Mesenchymal stem cell (in vitro differentiated cells and primary cell): ENCODE measurements around the gene FARS2.
A peak's percentile ranks its signal among the peaks of the same experiment; 100 is the strongest.

Experiments
- DNase-seq: peaks from one replicate; pipeline ENCODE4 v3.0.0-alpha.2; 2013
- H2AFZ ChIP-seq: one replicate; pipeline ENCODE4 v1.6.1; 2013; ENCODE audit warnings: low read depth, mild to moderate bottlenecking, control low read depth, inconsistent platforms, low read length, moderate library complexity
- H2AK5ac ChIP-seq: 2 replicates; pipeline ENCODE4 v1.6.1; 2013; ENCODE audit warnings: low read length, moderate library complexity, mild to moderate bottlenecking, inconsistent platforms; ENCODE audit not compliant: severe bottlenecking
- H2BK120ac ChIP-seq: one replicate; pipeline ENCODE4 v1.6.1; 2013; ENCODE audit warnings: low read depth, mild to moderate bottlenecking, inconsistent platforms, low read length, moderate library complexity
- H2BK12ac ChIP-seq, 2 experiments: one replicate each; pipeline ENCODE4 v1.6.1; 2013; ENCODE audit warnings: inconsistent platforms in 2 of 2, low read length in 2 of 2, mild to moderate bottlenecking in 2 of 2, moderate library complexity in 2 of 2, control low read depth in 1 of 2
- H2BK15ac ChIP-seq: one replicate; pipeline ENCODE4 v1.6.1; 2013; ENCODE audit warnings: mild to moderate bottlenecking, low read depth, inconsistent platforms; ENCODE audit not compliant: poor library complexity, severe bottlenecking
- H2BK5ac ChIP-seq: 2 replicates; pipeline ENCODE4 v1.6.1; 2013; ENCODE audit warnings: low read depth, mild to moderate bottlenecking, low read length, control low read depth, inconsistent platforms; ENCODE audit not compliant: poor library complexity, severe bottlenecking
- H3K14ac ChIP-seq, 2 experiments: one replicate each; pipeline ENCODE4 v1.6.1; 2013; ENCODE audit warnings: inconsistent platforms in 2 of 2, low read length in 2 of 2, control low read depth in 1 of 2, mild to moderate bottlenecking in 1 of 2, moderate library complexity in 1 of 2
- H3K18ac ChIP-seq, 2 experiments: one replicate each; pipeline ENCODE4 v1.6.1; 2013; ENCODE audit warnings: inconsistent platforms in 2 of 2, low read length in 2 of 2, control low read depth in 1 of 2, low read depth in 1 of 2, mild to moderate bottlenecking in 1 of 2
- H3K23ac ChIP-seq, 2 experiments: one replicate each; pipeline ENCODE4 v1.6.1; 2013; ENCODE audit warnings: inconsistent platforms in 2 of 2, low read length in 2 of 2, mild to moderate bottlenecking in 2 of 2, moderate library complexity in 2 of 2, control low read depth in 1 of 2
- H3K27ac ChIP-seq: 2 replicates; pipeline ENCODE4 v1.5.1; 2013; ENCODE audit warnings: mild to moderate bottlenecking, moderate library complexity, low read length, control low read depth, inconsistent platforms; ENCODE audit not compliant: poor library complexity, severe bottlenecking
- H3K27me3 ChIP-seq, 2 experiments: 2 replicates each; pipeline versions ENCODE4 v1.6.1 to v1.7.0; 2013; ENCODE audit warnings: low read length in 2 of 2, mild to moderate bottlenecking in 2 of 2, moderate library complexity in 2 of 2, control low read depth in 1 of 2, inconsistent platforms in 1 of 2; ENCODE audit not compliant: control insufficient read depth in 1 of 2, insufficient read depth in 1 of 2
- H3K36me3 ChIP-seq, 2 experiments: 2 replicates each; pipeline versions ENCODE4 v1.6.1 to v1.7.0; 2013; ENCODE audit warnings: low read length in 2 of 2, control low read depth in 1 of 2, inconsistent platforms in 1 of 2, low read depth in 1 of 2, mild to moderate bottlenecking in 1 of 2; ENCODE audit not compliant: insufficient read depth in 2 of 2, control insufficient read depth in 1 of 2
- H3K4ac ChIP-seq, 2 experiments: one replicate each; pipeline ENCODE4 v1.6.1; 2013; ENCODE audit warnings: inconsistent platforms in 2 of 2, low read length in 2 of 2, mild to moderate bottlenecking in 2 of 2, moderate library complexity in 2 of 2, control low read depth in 1 of 2, low read depth in 1 of 2
- H3K4me1 ChIP-seq: 2 replicates; pipeline ENCODE4 v1.6.1; 2013; ENCODE audit warnings: low read depth, low read length, control low read depth; ENCODE audit not compliant: control insufficient read depth, insufficient read depth
- H3K4me2 ChIP-seq: 2 replicates; pipeline ENCODE4 v1.6.1; 2013; ENCODE audit warnings: low read length, mild to moderate bottlenecking, inconsistent platforms; ENCODE audit not compliant: poor library complexity, severe bottlenecking
- H3K4me3 ChIP-seq, 2 experiments: 2 replicates each; pipeline versions ENCODE4 v1.5.1 to v1.7.0; 2013; ENCODE audit warnings: low read length in 2 of 2, mild to moderate bottlenecking in 2 of 2, control low read depth in 1 of 2, low read depth in 1 of 2; ENCODE audit not compliant: insufficient read depth in 1 of 2
- H3K79me1 ChIP-seq: replicated peaks from 2 replicates; pipeline ENCODE4 v1.6.1; 2013; ENCODE audit warnings: mild to moderate bottlenecking, control low read depth, low read length, inconsistent platforms; ENCODE audit not compliant: poor library complexity, severe bottlenecking
- H3K9ac ChIP-seq: 2 replicates; pipeline ENCODE4 v1.7.0; 2013; ENCODE audit warnings: mild to moderate bottlenecking, low read length, moderate library complexity
- H3K9me3 ChIP-seq: 2 replicates; pipeline ENCODE4 v1.7.0; 2013; ENCODE audit warnings: mild to moderate bottlenecking, low read length; ENCODE audit not compliant: control insufficient read depth
- H4K8ac ChIP-seq: one replicate; pipeline ENCODE4 v1.6.1; 2013; ENCODE audit warnings: inconsistent platforms, mild to moderate bottlenecking, low read length, moderate library complexity
- H4K91ac ChIP-seq: one replicate; pipeline ENCODE4 v1.6.1; 2013; ENCODE audit warnings: mild to moderate bottlenecking, low read length, inconsistent platforms
- WGBS: methylation state at CpG from one replicate; pipeline ENCODE4 v1.1.7; 2013; ENCODE audit warnings: mixed read lengths; 5-methylcytosine and 5-hydroxymethylcytosine counted together

Gene FARS2

DNA sequence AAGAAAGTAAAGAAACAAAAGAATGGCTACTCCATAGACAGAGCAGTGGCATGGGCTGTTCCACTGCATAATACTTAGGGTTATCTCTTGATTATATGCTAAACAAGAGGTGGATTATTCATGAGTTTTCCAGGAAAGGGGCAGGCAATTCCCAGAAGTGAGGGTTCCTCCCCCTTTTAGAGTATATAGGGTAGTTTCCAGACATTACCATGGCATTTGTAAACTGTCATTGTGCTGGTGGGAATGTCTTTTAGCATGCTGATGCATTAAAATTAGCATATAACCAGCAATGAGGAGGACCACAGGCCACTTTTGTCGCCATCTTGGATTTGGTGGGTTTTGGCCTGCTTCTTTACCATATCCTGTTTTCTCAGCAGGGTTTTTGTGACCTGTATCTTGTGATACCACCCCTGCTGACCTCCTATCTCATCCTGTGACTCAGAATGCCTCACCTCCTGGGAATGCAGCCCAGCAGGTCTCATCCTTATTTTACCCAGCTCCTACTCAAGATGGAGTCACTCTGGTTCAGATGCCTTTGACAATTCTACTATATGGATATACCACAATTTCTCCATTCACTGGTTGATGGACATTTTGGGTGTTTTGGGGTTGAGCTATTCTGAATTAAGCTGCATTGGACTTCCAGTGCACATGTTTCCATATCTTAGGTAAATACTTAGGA lies 280.6 kb downstream of the FARS2 start:
- peak; percentile 16 for DNase-seq
- H3K4me3 ChIP-seq: peak overlapping the region in 1 of 2 experiments; percentile 1
- H3K79me1 ChIP-seq: peaks cover 1% of the 10 kb centered on the region
- no peak overlapping the region for H3K4me2 ChIP-seq
- no peak overlapping the region for H2BK12ac ChIP-seq
- H2BK5ac ChIP-seq: no peak overlapping the region
- H3K9ac ChIP-seq: peak overlapping the region; percentile 46
- no peak overlapping the region for H2AFZ ChIP-seq
- peak overlapping the region in 1 of 2 experiments; percentile 15 for H3K18ac ChIP-seq
- no peaks in the 10 kb centered on the region for H3K9me3 ChIP-seq
- H3K14ac ChIP-seq: no peak overlapping the region
- H3K23ac ChIP-seq: no peak overlapping the region
- 68% methylated on average over 1 of the region's 1 CpG for WGBS
- H4K8ac ChIP-seq: no peak overlapping the region
- no peak overlapping the region for H2BK15ac ChIP-seq
- H3K4me1 ChIP-seq: no peaks in the 10 kb centered on the region
- no peak overlapping the region for H3K27ac ChIP-seq
- H3K4ac ChIP-seq: no peak overlapping the region
- H4K91ac ChIP-seq: no peak overlapping the region
- H2AK5ac ChIP-seq: no peak overlapping the region
- peaks cover 0 to 3% of the 10 kb centered on the region in 2 experiments for H3K36me3 ChIP-seq
- H3K27me3 ChIP-seq: no peaks in the 10 kb centered on the region
- H2BK120ac ChIP-seq: no peak overlapping the region

DNA sequence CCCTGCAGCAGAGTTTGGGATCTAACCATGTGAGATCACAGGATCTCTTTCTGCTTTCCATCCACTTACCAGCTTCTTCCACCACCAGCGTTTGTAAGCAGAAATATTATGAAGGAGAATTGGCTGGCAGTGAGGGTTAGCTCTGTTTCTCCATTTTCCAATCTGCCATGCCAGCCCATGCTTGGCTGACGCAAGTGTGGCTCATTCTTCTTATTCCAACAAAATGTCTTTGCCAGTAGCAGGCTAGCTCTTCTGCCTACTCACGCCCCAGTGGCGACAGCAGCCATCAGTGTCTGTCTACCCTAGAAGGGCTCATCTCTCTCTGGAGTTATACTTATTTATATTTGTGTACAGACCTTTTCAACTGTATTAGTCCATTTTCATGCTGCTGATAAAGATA lies 286.2 kb downstream of the FARS2 start:
- H3K79me1 ChIP-seq: peaks cover 4% of the 10 kb centered on the region
- no peak overlapping the region for H3K14ac ChIP-seq
- no peak overlapping the region for H2BK5ac ChIP-seq
- no peak overlapping the region for H2BK12ac ChIP-seq
- H2AK5ac ChIP-seq: no peak overlapping the region
- H3K27me3 ChIP-seq: no peaks in the 10 kb centered on the region
- 96% methylated on average over 2 of the region's 4 CpGs for WGBS
- H4K8ac ChIP-seq: no peak overlapping the region
- H2BK15ac ChIP-seq: no peak overlapping the region
- H3K36me3 ChIP-seq: peaks cover 0 to 13% of the 10 kb centered on the region in 2 experiments
- no peak overlapping the region for H4K91ac ChIP-seq
- no peak overlapping the region for H3K4ac ChIP-seq
- H3K9ac ChIP-seq: no peak overlapping the region
- H2AFZ ChIP-seq: no peak overlapping the region
- no peak for DNase-seq
- H3K18ac ChIP-seq: no peak overlapping the region
- no peak overlapping the region for H3K27ac ChIP-seq
- H2BK120ac ChIP-seq: no peak overlapping the region
- no peak overlapping the region for H3K4me3 ChIP-seq
- no peak overlapping the region for H3K23ac ChIP-seq
- peaks cover 10% of the 10 kb centered on the region for H3K9me3 ChIP-seq
- no peaks in the 10 kb centered on the region for H3K4me1 ChIP-seq
- no peak overlapping the region for H3K4me2 ChIP-seq

GRCh38 chr6:5550631-5551030 lies 289.3 kb downstream of the FARS2 start:
- no peak overlapping the region for H2BK15ac ChIP-seq
- 97% methylated on average over 1 of the region's 1 CpG for WGBS

GRCh38 chr6:5552243-5552642 lies 290.9 kb downstream of the FARS2 start:
- no peak overlapping the region for H3K4me2 ChIP-seq
- H2BK5ac ChIP-seq: no peak overlapping the region
- no peaks in the 10 kb centered on the region for H3K27me3 ChIP-seq
- no peak overlapping the region for H2BK120ac ChIP-seq
- no peaks in the 10 kb centered on the region for H3K4me1 ChIP-seq
- H2BK12ac ChIP-seq: no peak overlapping the region
- peaks cover 10% of the 10 kb centered on the region for H3K9me3 ChIP-seq
- H3K18ac ChIP-seq: no peak overlapping the region
- no peak overlapping the region for H3K4ac ChIP-seq
- no peak overlapping the region for H3K4me3 ChIP-seq
- WGBS: 100% methylated on average over 2 of the region's 2 CpGs
- H3K27ac ChIP-seq: no peak overlapping the region
- H3K14ac ChIP-seq: no peak overlapping the region
- H3K9ac ChIP-seq: no peak overlapping the region
- H3K23ac ChIP-seq: no peak overlapping the region
- H2AK5ac ChIP-seq: no peak overlapping the region
- H3K36me3 ChIP-seq: peaks cover 0 to 12% of the 10 kb centered on the region in 2 experiments
- H3K79me1 ChIP-seq: peaks cover 7% of the 10 kb centered on the region
- DNase-seq: no peak
- H4K91ac ChIP-seq: no peak overlapping the region
- no peak overlapping the region for H4K8ac ChIP-seq
- H2BK15ac ChIP-seq: no peak overlapping the region
- H2AFZ ChIP-seq: no peak overlapping the region

More at GRCh38 chr6:5550631-5551030, 289.3 kb downstream of the FARS2 start:
- H4K91ac ChIP-seq: no peak overlapping the region
- H3K27me3 ChIP-seq: no peaks in the 10 kb centered on the region
- no peak overlapping the region for H3K27ac ChIP-seq
- H3K18ac ChIP-seq: no peak overlapping the region
- no peak for DNase-seq
- no peak overlapping the region for H3K4ac ChIP-seq
- no peak overlapping the region for H3K9ac ChIP-seq
- no peaks in the 10 kb centered on the region for H3K4me1 ChIP-seq
- no peak overlapping the region for H2BK120ac ChIP-seq
- H3K36me3 ChIP-seq: peaks cover 0 to 13% of the 10 kb centered on the region in 2 experiments
- no peak overlapping the region for H2AK5ac ChIP-seq
- H4K8ac ChIP-seq: no peak overlapping the region
- no peak overlapping the region for H2BK5ac ChIP-seq
- H3K4me2 ChIP-seq: no peak overlapping the region
- H2AFZ ChIP-seq: no peak overlapping the region
- no peak overlapping the region for H3K14ac ChIP-seq
- no peak overlapping the region for H3K4me3 ChIP-seq
- no peak overlapping the region for H3K23ac ChIP-seq
- H3K79me1 ChIP-seq: peaks cover 5% of the 10 kb centered on the region
- peaks cover 10% of the 10 kb centered on the region for H3K9me3 ChIP-seq
- no peak overlapping the region for H2BK12ac ChIP-seq
